Thymus (tissue), 11 donors: ENCODE results near the gene TUBA3E. TPM values are rescaled to one million over a fixed set of nuclear protein-coding genes. Genes with fewer than 3 reads are reported as not detected.
"Not testable (repeated sequence)": the region's sequence is repeated elsewhere in the genome, so short reads cannot be mapped to it uniquely, and the experiment has no call there.

Experiments used
- DNase-seq, 9 donors: peaks; one replicate each; pipeline ENCODE4 v3.0.0-alpha.2; 2013; ENCODE audit warnings: low spot score in 9 of 9, low read depth in 6 of 9, missing footprints in 1 of 9
- H3K27ac ChIP-seq, 2 donors: one replicate each; pipeline ENCODE4 v1.5.1; 2013; ENCODE audit warnings: control low read depth in 1 of 2, low read depth in 1 of 2, low read length in 1 of 2, mild to moderate bottlenecking in 1 of 2, moderate library complexity in 1 of 2
- H3K27me3 ChIP-seq, 2 donors: one replicate each; pipeline ENCODE4 v1.5.1; 2013; ENCODE audit warnings: low read length in 1 of 2; ENCODE audit not compliant: control insufficient read depth in 2 of 2, insufficient read depth in 1 of 2
- H3K36me3 ChIP-seq, 2 donors: one replicate each; pipeline ENCODE4 v1.5.1; 2013; ENCODE audit warnings: low read length in 1 of 2, mild to moderate bottlenecking in 1 of 2, moderate library complexity in 1 of 2; ENCODE audit not compliant: control insufficient read depth in 2 of 2, insufficient read depth in 2 of 2
- H3K4me1 ChIP-seq, 2 donors: one replicate each; pipeline ENCODE4 v1.5.1; 2013; ENCODE audit warnings: low read length in 2 of 2; ENCODE audit not compliant: control insufficient read depth in 2 of 2, insufficient read depth in 2 of 2
- H3K4me3 ChIP-seq, 2 donors: one replicate each; pipeline ENCODE4 v1.5.1; 2013; ENCODE audit warnings: low read length in 2 of 2, control low read depth in 1 of 2, mild to moderate bottlenecking in 1 of 2
- H3K9me3 ChIP-seq, 2 donors: one replicate each; pipeline ENCODE4 v1.5.1; 2013; ENCODE audit warnings: low read length in 1 of 2, mild to moderate bottlenecking in 1 of 2; ENCODE audit not compliant: control insufficient read depth in 2 of 2, insufficient read depth in 1 of 2
- WGBS: extraction: QIAGEN DNeasy Blood & Tissue Kit; methylation state at CpG from one replicate; pipeline ENCODE4 v1.1.7; 2013; 5-methylcytosine and 5-hydroxymethylcytosine counted together
- polyA plus RNA-seq: library from polyadenylated mRNA; stranded (reverse); fragments of 200-250 nt; gene quantifications from one replicate; pipeline ENCODE4 v1.2.3, GENCODE V29; 2013
- total RNA-seq: library from RNA; stranded (reverse); fragments of 120-200 nt; gene quantifications from one replicate; pipeline ENCODE4 v1.2.4, GENCODE V29; 2013
- donor health status: healthy.

The TUBA3E gene
- total and polyA plus RNA-seq, 2 donors, result 0.05 to 0.82 TPM

DNA sequence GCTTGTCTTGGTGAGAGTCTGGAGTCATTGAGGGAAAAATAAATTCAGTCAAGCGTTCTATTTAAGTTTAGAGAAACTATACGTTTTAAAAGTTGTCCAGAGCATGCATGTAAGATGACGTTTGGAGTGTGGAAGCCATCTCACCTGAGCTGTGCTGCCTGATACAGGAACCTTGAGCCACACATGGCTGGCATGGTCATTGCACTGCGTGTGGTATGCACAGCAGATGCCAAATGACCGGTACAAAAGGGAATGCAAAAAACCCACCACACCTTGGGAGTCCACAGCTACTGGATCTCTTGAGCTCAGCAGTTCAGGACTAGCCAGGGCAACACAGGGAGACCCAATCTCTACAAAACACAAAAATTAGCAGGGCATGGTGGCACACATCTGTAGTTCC lies 11.8 kb downstream of the TUBA3E start:
- Histone ChIP-seq H3K9me3 (no peaks in the 10 kb centered on the region), H3K4me3 (no peak overlapping the region), H3K27me3 (no peaks in the 10 kb centered on the region), H3K4me1 (peaks cover 2 to 10% of the 10 kb centered on the region in 2 donors), H3K36me3 (peaks cover 13% of the 10 kb centered on the region in 2 donors), H3K27ac (no peak overlapping the region)
- no peak for DNase-seq
- WGBS, result 96% methylated on average over 5 of the region's 5 CpGs

DNA sequence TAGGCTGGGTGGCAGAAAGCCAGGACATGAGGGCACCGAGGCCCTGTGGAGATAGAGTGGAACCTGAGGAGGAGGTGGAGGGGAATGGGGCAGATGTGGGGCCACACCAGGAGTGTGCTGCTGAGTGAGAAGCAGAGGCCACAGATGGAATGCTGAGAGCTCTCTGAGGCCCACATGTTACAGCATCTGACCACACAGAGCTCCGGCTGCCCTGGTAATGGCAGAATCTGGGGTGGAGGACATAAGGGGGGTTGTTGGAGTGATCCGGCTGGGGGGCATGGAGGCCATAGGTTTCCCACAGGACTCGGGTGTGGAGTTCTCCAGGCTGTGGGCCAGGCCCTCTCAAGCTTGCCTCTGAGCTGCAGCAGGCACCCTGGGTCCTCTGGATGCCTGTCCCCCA lies 12.3 kb downstream of the TUBA3E start:
- peaks cover 0 to 1% of the 10 kb centered on the region in 2 donors for H3K9me3 ChIP-seq
- 99% methylated on average over 4 of the region's 4 CpGs for WGBS
- H3K27ac ChIP-seq, result no peak overlapping the region
- H3K27me3 ChIP-seq, result no peaks in the 10 kb centered on the region
- no peak overlapping the region for H3K4me3 ChIP-seq
- DNase-seq, result no peak
- H3K4me1 ChIP-seq, result peaks cover 2 to 10% of the 10 kb centered on the region in 2 donors
- peaks cover 9 to 13% of the 10 kb centered on the region in 2 donors for H3K36me3 ChIP-seq

- no peak for DNase-seq
- Histone ChIP-seq H3K27ac (no peak overlapping the region), H3K4me1 (peaks cover 5 to 14% of the 10 kb centered on the region in 2 donors), H3K4me3 (no peak overlapping the region), H3K36me3 (peaks cover 8 to 13% of the 10 kb centered on the region in 2 donors), H3K27me3 (no peaks in the 10 kb centered on the region), H3K9me3 (peaks cover 0 to 1% of the 10 kb centered on the region in 2 donors)
- WGBS, result 98% methylated on average over 10 of the region's 10 CpGs
Observed at GRCh38 chr2:130185436-130185835, 12.8 kb downstream of the TUBA3E start.

DNA sequence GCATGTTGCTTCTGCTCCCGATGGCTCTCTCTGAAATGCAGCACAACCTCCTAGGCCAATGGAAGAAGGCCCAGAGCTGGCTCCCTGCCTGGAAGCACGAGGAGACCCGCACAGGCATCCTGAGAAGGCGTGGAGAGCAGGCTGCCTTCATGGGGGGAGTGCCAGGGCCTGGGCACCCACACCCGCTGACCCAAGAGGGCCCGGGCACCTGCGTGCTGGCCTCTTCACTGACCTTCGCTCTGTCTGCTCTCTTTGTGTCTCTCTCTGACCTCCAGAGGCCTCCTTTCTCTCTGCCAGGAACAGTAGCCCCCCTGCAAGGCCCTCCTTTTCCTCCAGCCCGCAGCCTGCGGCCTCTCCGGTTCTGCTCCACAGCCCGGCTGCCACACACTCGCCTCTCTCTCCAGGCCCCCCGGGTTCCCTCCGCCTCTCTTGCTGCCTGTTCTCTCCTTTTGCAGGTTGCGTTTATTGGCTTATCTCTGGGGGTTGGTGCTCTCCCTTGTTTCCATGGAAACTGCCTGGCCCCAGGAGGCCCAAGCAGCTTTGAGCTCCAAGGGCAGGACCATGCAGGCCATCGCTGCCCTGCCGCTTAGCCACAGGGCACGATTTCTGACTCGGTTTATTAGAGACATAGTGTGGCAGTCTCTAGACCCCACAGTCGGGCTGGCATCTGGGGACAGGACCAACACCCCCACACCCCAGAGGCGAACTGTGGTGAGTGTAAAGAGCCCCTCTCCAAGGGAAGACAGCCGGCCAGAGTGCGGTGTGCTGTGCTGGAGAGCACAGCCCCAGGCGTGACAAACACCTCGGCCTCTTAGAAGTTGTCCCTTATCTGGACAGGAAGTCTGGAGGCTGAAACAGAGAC lies 14.5 kb downstream of the TUBA3E start:
- WGBS, result 95% methylated on average over 26 of the region's 26 CpGs
- Histone ChIP-seq H3K27me3 (no peaks in the 10 kb centered on the region), H3K9me3 (peaks cover 0 to 1% of the 10 kb centered on the region in 2 donors), H3K27ac (no peak overlapping the region), H3K4me3 (peak overlapping the region in 1 of 2 donors; percentile 56), H3K4me1 (peaks cover 7 to 16% of the 10 kb centered on the region in 2 donors), H3K36me3 (peaks cover 3 to 11% of the 10 kb centered on the region in 2 donors)
- no peak for DNase-seq

- H3K9me3 ChIP-seq, H3K27me3 ChIP-seq, H3K27ac ChIP-seq: not testable (repeated sequence)
- Histone ChIP-seq H3K4me3 (peak overlapping the region; percentile 56 to 87), H3K4me1 (peaks cover 7 to 16% of the 10 kb centered on the region in 2 donors), H3K36me3 (peaks cover 0 to 11% of the 10 kb centered on the region in 2 donors)
- 44% methylated on average over 23 of the region's 23 CpGs for WGBS
- DNase-seq, result peak in 2 of 9 donors; percentile 6 to 17
Observed at GRCh38 chr2:130182826-130183511, 15.3 kb downstream of the TUBA3E start.

DNA sequence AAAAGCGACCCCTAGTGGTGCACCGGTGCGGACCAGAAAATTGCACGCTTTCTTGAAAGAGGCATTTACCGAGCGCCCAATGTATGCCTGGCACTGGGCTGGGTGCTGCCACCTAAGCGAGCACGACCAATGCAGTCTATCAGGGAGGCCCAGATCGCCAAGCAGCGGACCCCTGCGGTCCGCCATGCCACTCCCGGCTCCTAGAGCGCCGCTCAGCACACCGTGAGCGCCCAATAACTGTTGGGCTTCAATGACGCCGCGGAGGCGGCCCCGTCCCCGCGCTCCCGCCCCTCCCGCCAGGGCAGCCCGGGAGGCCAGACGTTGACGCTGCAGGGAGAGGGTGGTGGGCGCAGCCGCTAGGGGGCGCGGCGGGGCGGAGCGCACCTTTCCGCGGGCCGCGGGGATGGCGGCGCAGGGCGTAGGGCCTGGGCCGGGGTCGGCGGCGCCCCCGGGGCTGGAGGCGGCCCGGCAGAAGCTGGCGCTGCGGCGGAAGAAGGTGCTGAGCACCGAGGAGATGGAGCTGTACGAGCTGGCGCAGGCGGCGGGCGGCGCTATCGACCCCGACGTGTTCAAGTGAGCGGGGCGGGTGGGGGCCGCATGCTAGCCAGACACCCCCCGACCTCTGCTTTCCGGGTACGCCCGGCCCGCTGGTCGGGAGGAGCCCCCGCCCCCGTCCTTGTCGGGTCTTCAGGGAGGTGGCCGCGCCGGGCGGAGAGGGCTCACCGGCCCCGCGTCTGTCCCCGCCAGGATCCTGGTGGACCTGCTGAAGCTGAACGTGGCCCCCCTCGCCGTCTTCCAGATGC lies 16.2 kb downstream of the TUBA3E start, which contains the start of gene MZT2B:
MZT2B (plus strand) TSS at position 383 of the 803 bp plus-strand sequence; CDS start at position 404, 21 bp downstream.
- not testable (repeated sequence) for H3K27me3 ChIP-seq, H3K9me3 ChIP-seq
- peak within 1 kb of the TSS; percentile 87 to 88 for H3K4me3 ChIP-seq
- under 1% methylated on average over 83 of the region's 86 CpGs for WGBS
- peaks cover 7 to 16% of the 10 kb centered on the region in 2 donors for H3K4me1 ChIP-seq
- H3K27ac ChIP-seq, result peak within 1 kb of the TSS; percentile 91 to 95
- DNase-seq, result peak; percentile 65 to 92 (median 78)
- peaks cover 0 to 11% of the 10 kb centered on the region in 2 donors for H3K36me3 ChIP-seq

- peak within 1 kb of the TSS; percentile 87 to 88 for H3K4me3 ChIP-seq
- peak within 1 kb of the TSS; percentile 91 to 95 for H3K27ac ChIP-seq
- WGBS, result under 1% methylated on average over 55 of the region's 55 CpGs
- H3K9me3 ChIP-seq, result peaks cover 0 to 1% of the 10 kb centered on the region in 2 donors
- peaks cover 7 to 16% of the 10 kb centered on the region in 2 donors for H3K4me1 ChIP-seq
- DNase-seq, result peak; percentile 80 to 97 (median 93)
- H3K27me3 ChIP-seq, result no peaks in the 10 kb centered on the region
- peaks cover 3 to 11% of the 10 kb centered on the region in 2 donors for H3K36me3 ChIP-seq
Observed at GRCh38 chr2:130181325-130181879, 16.8 kb downstream of the TUBA3E start, which contains the start of gene SMPD4. Gene SMPD4, minus strand, starts transcription at chr2:130181602. Its CDS starts 5,010 bp downstream, at chr2:130176592.
